HG02870 (cell line): ENCODE data around the gene INO80B.
A peak's percentile ranks its signal among the peaks of the same experiment; 100 is the strongest.
"Not testable (repeated sequence)": the region's sequence is repeated elsewhere in the genome, so short reads cannot be mapped to it uniquely, and the experiment has no call there.

Experiments
- ATAC-seq: cut with Tn5 transposase; IDR thresholded peaks from one replicate; pipeline ENCODE4 v1.9.1; 2021; ENCODE audit warnings: mild to moderate bottlenecking, moderate library complexity; ENCODE audit not compliant: unreplicated experiment

Gene INO80B

GRCh38 chr2:74447230-74447999 lies 7.5 kb upstream of the INO80B start:
- no peak for ATAC-seq

- ATAC-seq = no peak
These were observed 6.1 kb upstream of the INO80B start for GRCh38 chr2:74448771-74449170.

- ATAC-seq = no peak
These were observed 4.2 kb upstream of the INO80B start for GRCh38 chr2:74450570-74451190.

- no peak for ATAC-seq
These were observed 2.3 kb downstream of the INO80B start for GRCh38 chr2:74457129-74457548.

GRCh38 chr2:74457549-74458131 lies 2.8 kb downstream of the INO80B start:
- peak; percentile 31 for ATAC-seq

- peak; percentile 82 for ATAC-seq
These were observed 3.4 kb downstream of the INO80B start, which contains the start of gene WBP1 for GRCh38 chr2:74458132-74458937. TSS of gene WBP1 (plus strand) at chr2:74458438. CDS start at chr2:74458603, 165 bp downstream.

GRCh38 chr2:74458938-74459363 lies 4.1 kb downstream of the INO80B start:
- no peak for ATAC-seq

- not testable (repeated sequence) for ATAC-seq
These were observed 4.7 kb downstream of the INO80B start for GRCh38 chr2:74459503-74460118.

- not testable (repeated sequence) for ATAC-seq
These were observed 5.3 kb downstream of the INO80B start for GRCh38 chr2:74460187-74460586.

GRCh38 chr2:74461187-74462053 lies 6.5 kb downstream of the INO80B start:
- no peak for ATAC-seq

GRCh38 chr2:74462054-74462785 lies 7.3 kb downstream of the INO80B start:
- ATAC-seq = no peak

GRCh38 chr2:74462786-74463105 lies 7.9 kb downstream of the INO80B start:
- ATAC-seq = no peak

- ATAC-seq = no peak
These were observed 9.5 kb downstream of the INO80B start for GRCh38 chr2:74464406-74464805.

- not testable (repeated sequence) for ATAC-seq
These were observed 15.9 kb downstream of the INO80B start for GRCh38 chr2:74470742-74471141.

- ATAC-seq = no peak
These were observed 16.6 kb downstream of the INO80B start for GRCh38 chr2:74471332-74472065.

- ATAC-seq = peak; percentile 80
These were observed 17.4 kb downstream of the INO80B start, which contains the start of gene MRPL53 for GRCh38 chr2:74472086-74472944. TSS of gene MRPL53 (minus strand) at chr2:74472680. CDS start at chr2:74472660, 20 bp downstream.

GRCh38 chr2:74472945-74473258 lies 18.0 kb downstream of the INO80B start:
- no peak for ATAC-seq

- ATAC-seq = no peak
These were observed 19.6 kb downstream of the INO80B start for GRCh38 chr2:74474481-74474880.
